Stimulated activated naive CD4-positive, alpha-beta T cell treated with Interleukin-2 at 50 U/mL for 16 hours (primary cell): ENCODE data around the gene NETO2.
A peak's percentile ranks its signal among the peaks of the same experiment; 100 is the strongest.
"Not testable (repeated sequence)": the region's sequence is repeated elsewhere in the genome, so short reads cannot be mapped to it uniquely, and the experiment has no call there.

ENCODE experiments used
- DNase-seq: peaks from one replicate; lab custom pipeline; 2025; lab: John Stamatoyannopoulos, UW

NETO2 gene, protein sequence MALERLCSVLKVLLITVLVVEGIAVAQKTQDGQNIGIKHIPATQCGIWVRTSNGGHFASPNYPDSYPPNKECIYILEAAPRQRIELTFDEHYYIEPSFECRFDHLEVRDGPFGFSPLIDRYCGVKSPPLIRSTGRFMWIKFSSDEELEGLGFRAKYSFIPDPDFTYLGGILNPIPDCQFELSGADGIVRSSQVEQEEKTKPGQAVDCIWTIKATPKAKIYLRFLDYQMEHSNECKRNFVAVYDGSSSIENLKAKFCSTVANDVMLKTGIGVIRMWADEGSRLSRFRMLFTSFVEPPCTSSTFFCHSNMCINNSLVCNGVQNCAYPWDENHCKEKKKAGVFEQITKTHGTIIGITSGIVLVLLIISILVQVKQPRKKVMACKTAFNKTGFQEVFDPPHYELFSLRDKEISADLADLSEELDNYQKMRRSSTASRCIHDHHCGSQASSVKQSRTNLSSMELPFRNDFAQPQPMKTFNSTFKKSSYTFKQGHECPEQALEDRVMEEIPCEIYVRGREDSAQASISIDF

DNA sequence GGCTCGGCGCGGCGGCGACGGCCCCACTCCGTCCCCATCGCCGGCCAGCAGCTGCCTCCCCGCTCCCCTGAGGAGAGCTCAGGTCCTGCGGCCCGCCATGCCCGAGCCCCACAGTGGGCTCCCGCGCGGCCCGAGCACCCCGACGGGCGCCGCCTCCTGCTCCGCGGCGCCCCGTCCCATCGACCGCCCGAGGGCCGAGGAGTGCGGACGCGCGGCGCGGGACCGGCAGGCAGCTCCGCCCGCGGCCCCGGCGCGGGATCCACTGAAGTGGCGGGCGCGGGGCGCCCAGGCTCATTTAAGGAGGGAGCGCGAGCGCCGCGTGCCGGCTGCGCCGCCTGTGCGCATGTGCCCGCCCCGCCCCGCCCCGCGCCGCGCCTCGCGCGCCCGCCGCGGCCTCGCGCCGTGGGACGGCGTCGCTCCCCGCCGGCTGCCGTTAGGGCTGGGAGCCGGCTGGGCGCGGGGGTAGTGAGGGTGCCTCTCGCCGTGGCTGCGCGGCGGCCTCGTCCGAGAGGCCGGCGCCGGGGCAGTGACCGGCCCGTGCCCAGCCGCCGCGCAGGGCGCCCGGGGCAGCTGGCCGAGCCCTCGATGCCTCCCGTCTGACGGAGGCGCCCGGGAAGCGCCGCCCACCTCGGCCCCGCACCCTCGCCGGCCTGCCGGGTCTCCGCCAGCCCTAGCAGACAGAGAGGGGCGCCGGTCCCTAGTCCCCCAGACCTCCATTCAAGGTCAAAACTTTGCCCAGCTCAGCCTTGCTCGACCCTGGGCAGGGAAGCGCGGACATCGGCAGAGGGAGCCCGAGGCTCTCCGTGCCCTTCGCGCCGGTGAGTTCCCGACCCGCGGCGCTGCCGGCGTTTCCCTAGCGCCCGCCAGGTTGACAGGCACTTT is at the start of gene NETO2:
TSS of gene NETO2 (minus strand) at position 269 of the 882 bp plus-strand sequence. CDS start 333 bp downstream, outside the sequence.
- peak; percentile 62 for DNase-seq

DNA sequence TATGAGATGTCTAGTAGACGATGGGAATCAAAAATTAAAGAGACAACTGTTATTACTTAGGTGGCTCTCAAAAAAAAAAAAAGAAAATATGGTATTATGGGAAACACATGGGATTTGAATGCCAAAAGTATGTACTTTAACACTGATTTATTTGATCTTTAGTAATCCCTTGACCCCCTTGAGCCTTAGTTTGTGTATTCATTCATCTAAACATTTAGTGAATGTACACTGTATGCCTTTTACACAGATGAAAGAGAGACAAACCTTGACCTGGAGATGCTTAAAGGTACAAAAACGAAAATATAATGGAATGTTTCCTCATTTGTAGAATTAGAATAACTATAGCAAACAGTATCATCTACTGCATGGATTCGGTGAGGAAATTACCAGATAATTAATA is 38.6 kb upstream of the NETO2 start:
- no peak for DNase-seq

DNA sequence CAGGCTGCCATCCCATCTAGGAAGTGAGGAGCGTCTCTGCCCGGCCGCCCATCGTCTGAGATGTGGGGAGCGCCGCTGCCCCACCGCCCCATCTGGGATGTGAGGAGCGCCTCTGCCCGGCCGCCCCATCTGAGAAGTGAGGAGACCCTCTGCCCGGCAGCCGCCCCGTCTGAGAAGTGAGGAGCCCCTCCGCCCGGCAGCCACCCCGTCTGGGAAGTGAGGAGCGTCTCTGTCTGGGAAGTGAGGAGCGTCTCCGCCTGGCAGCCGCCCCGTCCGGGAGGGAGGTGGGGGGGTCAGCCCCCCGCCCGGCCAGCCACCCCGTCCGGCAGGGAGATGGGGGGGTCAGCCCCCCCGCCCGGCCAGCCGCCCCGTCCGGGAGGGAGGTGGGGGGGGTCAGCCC is 37.3 kb upstream of the NETO2 start:
- not testable (repeated sequence) for DNase-seq

DNA sequence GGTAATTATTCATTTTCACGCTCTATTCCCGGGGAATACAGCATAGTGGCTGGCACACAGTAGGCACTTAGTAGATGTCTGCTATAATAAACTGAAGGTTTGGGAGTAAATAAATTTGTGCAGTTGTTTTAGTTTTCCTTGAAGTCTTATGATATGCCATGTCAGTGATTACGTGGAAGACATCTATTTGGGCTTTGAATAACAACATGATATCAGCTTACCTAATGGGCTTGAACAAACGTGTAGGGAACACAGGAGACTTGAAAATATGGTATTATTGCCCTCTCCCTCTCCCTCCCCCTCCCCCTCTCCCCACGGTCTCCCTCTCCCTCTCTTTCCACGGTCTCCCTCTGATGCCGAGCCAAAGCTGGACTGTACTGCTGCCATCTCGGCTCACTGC is 36.3 kb upstream of the NETO2 start:
- no peak for DNase-seq

DNA sequence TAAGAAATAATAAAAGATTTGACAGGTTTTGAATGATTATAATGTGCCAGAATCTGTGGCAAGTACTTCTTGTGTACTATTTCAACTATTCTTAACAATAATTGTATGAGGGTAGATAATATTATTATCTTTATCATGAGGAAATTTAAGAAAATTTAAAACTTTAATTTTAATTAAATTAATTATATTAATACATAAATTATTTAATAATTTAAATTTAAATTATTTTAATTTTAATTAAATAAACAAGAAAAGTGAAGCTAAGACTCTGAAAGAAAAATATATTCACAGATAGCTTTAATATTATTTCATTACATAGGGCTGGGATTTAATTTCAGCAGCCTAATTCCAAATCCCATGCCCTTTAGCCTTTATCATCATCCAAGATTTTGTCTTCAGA is 31.4 kb upstream of the NETO2 start:
- DNase-seq = no peak

DNA sequence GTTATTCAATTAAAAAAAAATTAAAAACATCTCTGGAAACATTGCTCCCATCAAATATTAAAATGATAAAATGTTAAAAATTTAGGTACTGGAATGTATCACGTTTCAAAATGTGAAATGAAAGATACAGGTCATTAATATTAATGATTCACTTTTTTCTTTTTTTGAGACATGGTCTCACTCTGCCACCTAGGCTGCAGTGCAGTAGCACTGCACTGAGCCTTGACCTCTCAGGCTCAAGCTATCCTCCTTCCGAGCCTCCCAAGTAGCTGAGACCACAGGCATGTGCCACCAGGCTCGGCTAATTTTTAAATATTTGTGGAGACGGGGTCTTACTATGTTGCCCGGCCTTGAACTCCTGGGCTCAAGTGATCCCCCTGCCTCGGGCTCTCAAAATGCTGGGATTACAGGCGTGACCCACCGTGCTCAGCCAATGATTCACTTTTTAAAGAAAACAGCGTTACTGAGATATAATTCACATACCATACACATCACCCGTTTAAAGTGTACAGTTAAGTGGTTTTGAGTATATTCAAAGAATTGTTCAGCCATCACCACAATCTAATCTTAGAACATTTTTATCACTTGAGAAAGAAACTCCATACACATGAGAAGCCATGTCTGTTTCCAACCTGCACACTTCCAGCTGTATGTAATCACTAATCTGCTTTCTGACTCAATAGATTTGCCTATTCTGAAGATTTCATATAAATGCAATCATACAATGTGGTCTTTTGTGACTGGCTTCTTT is 19.1 kb upstream of the NETO2 start:
- no peak for DNase-seq

DNA sequence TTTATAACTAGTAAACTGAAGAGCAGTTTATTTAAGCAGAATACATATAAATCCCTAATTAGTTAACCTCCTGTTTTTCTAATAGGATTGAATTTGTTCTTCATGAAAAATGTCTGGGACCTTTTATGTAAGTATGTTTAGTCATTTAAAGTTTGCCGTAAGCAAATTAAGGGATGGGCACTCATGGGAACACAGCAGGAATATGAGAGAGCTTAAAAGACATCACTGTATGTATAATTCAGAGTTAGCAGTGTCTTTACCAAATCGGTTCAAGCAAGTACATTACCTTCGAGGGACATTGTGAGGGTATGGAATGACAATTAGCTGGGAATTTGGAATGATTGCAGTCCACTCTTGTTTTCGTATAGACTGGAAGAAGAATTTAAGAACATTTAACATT is 17.7 kb upstream of the NETO2 start:
- DNase-seq = no peak

DNA sequence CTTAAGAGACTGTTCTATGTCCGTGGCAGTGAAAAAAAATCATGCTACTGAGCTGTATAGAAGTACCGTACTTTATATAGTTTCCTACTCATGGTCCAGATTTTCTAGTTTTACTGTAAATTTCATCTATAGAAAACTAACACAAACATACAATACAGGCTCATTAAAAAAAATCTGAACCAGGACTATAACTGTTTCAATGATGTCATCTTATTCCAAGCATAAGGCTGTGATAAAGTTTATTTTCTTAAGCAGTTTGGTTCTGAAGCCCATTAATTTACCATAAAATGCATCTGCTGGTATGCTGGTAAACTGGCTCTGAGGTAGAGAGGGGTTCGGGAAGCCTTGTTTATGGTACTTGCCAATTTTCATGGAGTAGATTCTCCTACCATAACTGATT is 16.7 kb upstream of the NETO2 start:
- no peak for DNase-seq

DNA sequence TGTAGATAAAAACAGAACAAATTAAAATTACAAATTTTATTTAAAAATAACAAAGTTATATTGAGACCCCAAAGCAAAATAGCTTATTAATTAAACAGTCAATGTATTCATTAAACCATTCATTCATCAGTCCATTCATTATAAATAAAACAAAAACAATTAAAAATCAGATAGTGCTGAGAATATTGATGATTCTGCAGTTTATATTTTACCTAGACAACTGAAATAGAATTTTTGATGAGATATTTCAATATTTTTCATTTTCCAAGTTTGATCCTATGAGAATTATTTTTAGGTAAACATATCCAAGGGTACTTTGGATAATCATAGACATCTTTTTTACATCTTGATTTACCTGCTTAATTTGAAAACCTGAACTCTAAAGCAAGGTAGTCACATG is 15.2 kb upstream of the NETO2 start:
- DNase-seq = no peak

DNA sequence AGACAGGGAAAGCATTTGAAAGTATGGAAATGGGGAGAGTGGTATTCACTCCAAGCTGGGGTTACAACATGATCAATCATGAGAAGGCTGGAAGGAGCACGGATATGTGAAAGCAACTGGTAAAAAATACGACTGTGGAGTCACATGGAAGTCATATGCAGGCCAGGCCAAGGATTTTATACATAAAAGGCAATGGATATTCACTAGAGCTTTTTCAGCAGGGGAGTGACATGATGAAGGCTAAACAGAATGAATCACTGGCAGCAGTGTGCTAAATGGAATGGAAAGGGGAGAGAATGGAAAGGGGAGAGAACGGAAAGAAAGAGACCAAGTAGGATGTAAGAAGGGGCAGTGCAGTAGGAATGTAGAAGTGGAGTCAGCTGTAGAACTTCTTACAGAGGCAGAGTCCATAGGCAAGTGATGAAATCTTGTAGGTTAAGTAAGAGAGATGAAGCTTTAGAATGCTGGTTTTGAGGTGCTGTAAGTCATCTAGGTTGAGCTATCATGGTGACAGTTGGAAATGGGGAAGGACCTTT is 13.0 kb upstream of the NETO2 start:
- DNase-seq = no peak

DNA sequence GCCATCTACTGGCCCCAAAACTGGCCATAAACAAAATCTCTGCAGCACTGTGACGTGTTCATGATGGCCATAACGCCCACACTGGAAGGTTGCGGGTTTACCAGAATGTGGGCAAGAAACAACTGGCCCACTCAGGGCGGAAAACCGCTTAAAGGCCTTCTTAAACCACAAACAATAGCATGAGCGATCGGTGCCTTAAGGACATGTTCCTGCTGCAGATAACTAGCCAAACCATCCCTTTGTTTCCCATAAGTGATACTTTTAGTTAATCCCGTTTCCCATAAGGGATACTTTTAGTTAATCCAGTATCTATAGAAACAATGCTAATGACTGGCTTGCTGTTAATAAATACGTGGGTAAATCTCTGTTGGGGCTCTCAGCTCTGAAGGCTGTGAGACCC is 8.8 kb upstream of the NETO2 start:
- DNase-seq = not testable (repeated sequence)

DNA sequence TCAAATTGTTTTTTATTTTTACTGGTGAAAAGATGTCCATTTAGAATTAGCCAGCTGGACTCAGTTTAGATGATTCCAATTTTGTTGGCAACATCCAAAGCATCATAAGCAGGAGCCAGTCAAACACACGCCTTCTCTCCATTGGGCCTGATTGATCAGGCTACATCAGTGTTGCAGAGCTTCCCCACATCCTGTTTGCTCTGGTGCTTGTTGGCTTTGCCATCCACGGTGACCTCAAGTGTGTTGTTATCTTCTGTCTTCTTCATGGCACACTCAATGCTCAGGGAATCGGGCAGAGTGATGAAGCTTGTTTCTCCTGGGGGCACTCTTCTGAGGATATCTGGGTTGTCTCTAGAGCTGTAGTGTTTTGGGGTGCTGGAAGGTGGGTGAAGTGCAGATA is 6.3 kb upstream of the NETO2 start:
- no peak for DNase-seq

DNA sequence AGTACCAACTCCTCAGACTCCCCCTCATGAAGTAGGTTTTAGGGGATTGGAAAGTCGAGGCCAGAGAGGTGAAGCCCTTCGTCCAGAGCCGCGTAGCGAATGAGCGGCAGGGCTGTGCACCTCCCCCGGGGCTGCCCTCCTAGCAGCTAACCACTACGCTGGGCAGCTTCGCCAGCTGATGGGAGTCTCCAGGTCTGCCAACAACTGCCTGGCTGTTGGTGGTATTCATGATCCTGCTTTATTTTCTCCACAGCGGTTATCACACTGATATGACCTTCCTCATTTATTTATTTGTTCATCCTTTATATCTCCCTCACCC is 773 bp upstream of the NETO2 start:
- no peak for DNase-seq

DNA sequence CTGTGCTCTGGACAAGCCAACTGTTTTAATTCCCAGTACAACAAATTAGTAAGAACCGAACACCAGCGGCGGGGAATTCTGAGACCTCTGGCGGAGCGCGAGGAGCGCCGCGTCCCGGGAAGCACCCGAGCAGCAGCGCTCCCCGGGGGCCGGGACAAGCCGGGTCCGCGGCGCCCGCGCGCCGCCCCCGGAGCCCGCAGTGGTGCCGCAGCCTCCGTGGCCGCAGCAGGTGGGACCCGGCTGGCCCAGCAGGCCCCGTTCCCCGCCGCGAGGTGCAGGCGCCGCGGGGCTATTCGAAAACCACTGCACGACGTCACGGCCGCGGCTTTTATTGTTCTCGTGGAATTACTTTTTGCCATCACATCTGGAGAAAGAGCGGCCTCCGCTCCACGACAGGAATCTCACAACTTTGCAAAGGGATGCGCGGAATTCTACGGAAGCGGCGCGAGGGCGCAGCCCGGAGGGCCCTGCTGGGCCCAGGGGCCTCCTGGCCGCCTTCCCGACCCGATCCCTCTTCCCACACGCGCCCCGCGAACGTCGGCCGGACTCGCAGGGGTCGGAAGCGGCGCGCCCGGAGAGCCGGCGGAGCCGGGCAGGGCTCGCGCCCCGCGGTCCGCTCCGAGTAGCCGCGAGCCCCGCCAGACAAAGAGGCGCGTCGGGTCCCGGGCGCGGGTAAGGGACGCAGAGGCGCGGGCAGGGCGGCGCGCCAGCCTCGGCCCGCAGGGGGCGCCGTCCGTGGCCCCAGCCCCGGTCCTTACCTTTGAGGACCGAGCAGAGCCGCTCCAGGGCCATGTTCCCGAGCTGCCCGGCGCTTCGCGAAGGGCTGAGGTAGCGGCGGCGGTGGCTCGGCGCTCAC is 696 bp downstream of the NETO2 start:
- peak; percentile 59 for DNase-seq

DNA sequence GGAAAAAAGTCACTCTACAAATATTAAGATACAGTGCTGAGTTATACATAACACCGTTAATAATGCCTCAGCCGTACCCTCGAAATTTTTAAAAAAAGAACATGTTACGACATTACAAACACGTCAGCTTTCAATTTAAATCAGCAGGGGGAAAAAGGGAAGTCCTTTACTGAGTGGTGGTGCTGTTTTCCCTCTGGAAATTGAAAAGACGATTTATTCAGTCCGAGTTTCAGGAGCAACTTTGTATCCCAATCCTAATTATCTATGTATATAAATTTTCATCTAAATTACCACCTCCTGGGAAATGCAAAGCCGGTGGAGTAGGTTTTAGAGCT is 1.3 kb downstream of the NETO2 start:
- no peak for DNase-seq

DNA sequence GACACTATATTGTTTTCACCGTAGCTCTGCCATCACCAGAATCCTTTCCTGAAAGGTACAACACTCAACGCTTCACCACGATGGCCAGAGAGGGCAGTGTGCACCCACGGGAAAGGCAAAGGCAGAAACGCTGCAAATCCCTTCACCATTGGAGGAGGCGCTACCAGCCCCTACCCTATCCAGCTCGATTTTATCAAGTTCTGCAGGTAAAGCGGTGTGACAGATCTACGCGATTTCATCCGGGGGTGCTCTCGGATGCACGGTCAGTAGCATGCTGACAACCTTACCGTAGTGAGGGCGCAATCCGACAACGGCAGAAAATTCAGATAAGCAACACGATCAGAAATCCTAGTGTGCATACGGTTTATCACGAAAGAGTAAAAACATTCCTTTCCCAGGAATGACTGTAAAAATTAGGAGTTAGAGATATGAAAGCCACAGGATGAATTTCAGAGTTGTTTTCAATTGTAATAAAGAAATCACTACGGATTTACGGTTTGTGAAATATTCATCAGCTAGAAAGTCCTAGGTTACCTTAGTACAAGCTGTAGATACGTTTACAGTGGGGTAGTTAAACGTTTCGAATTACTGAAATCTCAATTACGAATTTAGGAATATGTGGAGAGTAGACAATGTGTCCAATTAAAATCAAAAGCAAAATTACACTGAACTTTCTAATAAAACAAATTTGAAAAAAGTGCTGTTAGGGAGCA is 1.8 kb downstream of the NETO2 start:
- peak; percentile 77 for DNase-seq

DNA sequence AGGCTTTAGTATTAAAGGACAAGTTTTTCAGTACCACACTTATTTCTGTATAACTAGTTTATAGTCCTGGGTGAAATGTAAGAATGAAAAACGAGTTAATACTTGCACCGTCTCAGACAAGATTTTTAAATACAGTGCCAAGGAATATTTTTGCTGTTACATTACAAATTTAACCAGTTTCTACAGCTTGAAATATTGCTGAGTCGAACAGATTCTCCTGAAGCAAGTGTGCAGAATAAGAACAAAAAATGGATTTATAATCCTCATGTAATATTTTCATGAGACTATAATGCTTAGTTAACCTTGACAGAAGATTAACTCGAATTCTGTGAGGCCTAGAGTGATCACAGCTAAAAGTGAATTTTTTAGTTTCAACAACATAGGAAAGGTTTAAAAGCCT is 3.1 kb downstream of the NETO2 start:
- DNase-seq = no peak

DNA sequence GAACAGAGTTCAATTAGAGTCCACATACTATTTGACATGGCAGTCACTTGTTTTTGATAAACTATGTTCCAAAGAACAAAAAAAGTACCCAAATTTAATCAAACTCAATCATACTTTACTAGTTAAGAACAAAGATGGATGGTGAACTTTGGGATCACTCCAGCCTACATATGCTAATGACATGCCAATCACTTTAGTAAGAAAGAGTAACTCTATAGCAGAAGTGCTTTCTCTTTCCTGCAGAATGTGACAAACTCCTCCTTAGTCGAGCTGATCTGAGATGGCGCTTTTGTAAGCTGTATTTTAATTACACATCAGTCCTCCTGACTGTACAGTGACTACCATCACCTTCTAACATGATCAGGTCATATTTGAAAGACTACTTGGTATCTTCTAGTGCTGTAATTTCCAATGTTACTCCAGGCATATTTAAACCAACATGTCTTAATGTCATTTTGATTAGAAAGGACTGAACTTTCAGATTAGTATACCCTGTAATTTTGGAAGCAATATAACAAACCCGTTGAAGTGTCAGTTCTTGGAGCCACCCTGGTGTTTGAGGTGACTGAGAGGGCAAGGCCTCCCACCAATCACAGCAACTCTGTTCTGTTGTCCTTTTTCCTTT is 4.1 kb downstream of the NETO2 start:
- no peak for DNase-seq

DNA sequence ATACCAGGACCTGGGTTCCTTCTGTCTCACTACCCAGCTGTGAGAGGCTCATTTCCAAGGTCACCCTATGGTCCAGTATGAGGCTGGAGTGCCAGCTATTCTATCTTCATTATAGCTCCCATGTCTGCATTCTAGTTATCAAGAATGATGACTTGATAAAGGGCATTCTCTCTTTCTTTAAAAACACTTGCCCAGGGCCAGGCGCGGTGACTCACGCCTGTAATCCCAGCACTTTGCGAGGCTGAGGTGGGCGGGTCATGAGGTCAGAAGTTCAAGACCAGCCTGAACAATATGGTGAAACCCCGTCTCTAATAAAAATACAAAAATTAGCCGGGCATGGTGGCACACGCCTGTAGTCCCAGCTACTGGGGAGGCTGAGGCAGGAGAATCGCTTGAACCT is 5.8 kb downstream of the NETO2 start:
- DNase-seq = not testable (repeated sequence)
